ENCODE data around the gene SLC28A1. TPM values are rescaled to one million over a fixed set of nuclear protein-coding genes. Genes with fewer than 3 reads are reported as not detected.

The SLC28A1 gene
- polyA plus RNA-seq, 1 donor (not counting 4 experiments of a cell fraction or from before 2014, with no cell fraction given) = not detected

DNA sequence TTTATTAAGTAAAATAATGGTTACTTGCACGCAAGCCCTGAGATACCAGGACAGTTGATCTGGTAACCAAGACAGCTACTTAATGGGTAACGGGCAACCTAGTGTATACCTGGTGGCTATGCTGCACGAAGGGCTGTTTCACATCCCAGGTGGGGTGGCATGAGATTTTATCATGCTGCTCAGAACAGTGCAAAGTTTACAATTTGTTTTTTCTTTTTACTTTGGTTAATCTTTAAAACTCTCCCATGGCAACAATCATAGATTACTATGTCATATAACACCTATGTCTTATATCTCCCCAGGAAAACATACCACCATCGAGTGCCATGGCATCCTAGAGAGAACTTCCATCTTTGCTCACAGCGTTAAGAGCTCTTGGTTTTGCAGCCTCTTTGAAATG lies 32.2 kb upstream of the SLC28A1 start:
- dilution Hi-C loops (cut with MboI; ENCODE audit: extremely low pct_ligation_motif_present, low sequenced_read_pairs) = no loop called here

DNA sequence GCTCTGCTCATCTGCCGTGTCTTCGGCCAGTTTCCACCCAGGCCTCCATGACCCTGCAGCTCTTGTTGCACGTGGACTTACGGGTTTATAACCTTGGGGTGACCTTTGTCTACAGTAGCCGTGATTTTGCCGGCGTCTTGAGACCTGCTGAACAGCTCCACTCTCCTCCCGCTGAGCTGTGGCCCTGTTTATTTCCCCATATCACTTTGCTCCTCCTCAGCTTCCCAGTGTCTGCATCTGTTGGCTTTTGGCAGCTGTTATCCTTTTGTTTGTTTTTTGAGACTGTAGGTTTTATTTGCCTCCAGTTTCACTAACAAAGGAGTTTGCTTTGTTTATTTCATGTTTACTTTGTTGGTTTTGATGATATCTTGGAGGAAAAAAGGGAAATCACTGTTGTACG lies 29.3 kb upstream of the SLC28A1 start:
- Histone ChIP-seq H3K27me3 (ENCODE audit: control insufficient read depth, extremely low read depth, insufficient read depth, low read length) (no peaks in the 10 kb centered on the region), H3K36me3 (ENCODE audit: control insufficient read depth in 2 of 2, extremely low read depth in 1 of 2, insufficient read depth in 2 of 2, low read length in 2 of 2) (no peaks in the 10 kb centered on the region), H4K20me1 (ENCODE audit: control insufficient read depth, extremely low read depth, insufficient read depth, low read length) (no peaks in the 10 kb centered on the region), H3K27ac (ENCODE audit: control insufficient read depth, insufficient read depth, low read length) (no peak overlapping the region), H3K9me1 (ENCODE audit: control insufficient read depth, extremely low read depth, insufficient read depth, low read length) (no peaks in the 10 kb centered on the region), H3K4me1 (ENCODE audit: control insufficient read depth, extremely low read depth, insufficient read depth, low read length) (peaks cover 16% of the 10 kb centered on the region), H3K4me2 (ENCODE audit: control insufficient read depth, extremely low read depth, insufficient read depth, low read depth, low read length) (no peak overlapping the region), H3K4me3 (ENCODE audit: control insufficient read depth in 2 of 3, extremely low read depth in 1 of 3, insufficient read depth in 2 of 3, low read depth in 1 of 3, low read length in 3 of 3) (no peak overlapping the region), H3K79me2 (ENCODE audit: control insufficient read depth, insufficient read depth, low read length) (no peaks in the 10 kb centered on the region), H2AFZ (ENCODE audit: control insufficient read depth, low read length) (no peak overlapping the region), H3K9ac (ENCODE audit: control insufficient read depth, extremely low read depth, insufficient read depth, low read length) (no peak overlapping the region), H3K9me3 (ENCODE audit: control insufficient read depth, low read depth, low read length) (no peaks in the 10 kb centered on the region)
- DNase-seq (ENCODE audit: low read depth, low spot score) (no peak), FAIRE-seq (no peak)
- dilution Hi-C loops (cut with MboI; ENCODE audit: extremely low pct_ligation_motif_present, low sequenced_read_pairs) = no loop called here
- TF ChIP-seq, protein P1, sequence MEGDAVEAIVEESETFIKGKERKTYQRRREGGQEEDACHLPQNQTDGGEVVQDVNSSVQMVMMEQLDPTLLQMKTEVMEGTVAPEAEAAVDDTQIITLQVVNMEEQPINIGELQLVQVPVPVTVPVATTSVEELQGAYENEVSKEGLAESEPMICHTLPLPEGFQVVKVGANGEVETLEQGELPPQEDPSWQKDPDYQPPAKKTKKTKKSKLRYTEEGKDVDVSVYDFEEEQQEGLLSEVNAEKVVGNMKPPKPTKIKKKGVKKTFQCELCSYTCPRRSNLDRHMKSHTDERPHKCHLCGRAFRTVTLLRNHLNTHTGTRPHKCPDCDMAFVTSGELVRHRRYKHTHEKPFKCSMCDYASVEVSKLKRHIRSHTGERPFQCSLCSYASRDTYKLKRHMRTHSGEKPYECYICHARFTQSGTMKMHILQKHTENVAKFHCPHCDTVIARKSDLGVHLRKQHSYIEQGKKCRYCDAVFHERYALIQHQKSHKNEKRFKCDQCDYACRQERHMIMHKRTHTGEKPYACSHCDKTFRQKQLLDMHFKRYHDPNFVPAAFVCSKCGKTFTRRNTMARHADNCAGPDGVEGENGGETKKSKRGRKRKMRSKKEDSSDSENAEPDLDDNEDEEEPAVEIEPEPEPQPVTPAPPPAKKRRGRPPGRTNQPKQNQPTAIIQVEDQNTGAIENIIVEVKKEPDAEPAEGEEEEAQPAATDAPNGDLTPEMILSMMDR (optimal IDR thresholded peaks at IDR 0.05 in 1 of 3, IDR thresholded peaks at IDR 0.05 in 1 of 3, conservative IDR thresholded peaks at IDR 0.05 in 1 of 3; ENCODE audit: extremely low read depth in 1 of 3, insufficient read depth in 2 of 3, low read length in 3 of 3) = no peak
- no peak for TF ChIP-seq EZH2 (IDR thresholded peaks at IDR 0.05; ENCODE audit: low read length)

More for the DNA sequence above, 32.2 kb upstream of the SLC28A1 start:
- Histone ChIP-seq H3K9ac (ENCODE audit: control insufficient read depth, extremely low read depth, insufficient read depth, low read length) (no peak overlapping the region), H3K79me2 (ENCODE audit: control insufficient read depth, insufficient read depth, low read length) (no peaks in the 10 kb centered on the region), H3K9me3 (ENCODE audit: control insufficient read depth, low read depth, low read length) (no peaks in the 10 kb centered on the region), H3K27me3 (ENCODE audit: control insufficient read depth, extremely low read depth, insufficient read depth, low read length) (no peaks in the 10 kb centered on the region), H3K4me1 (ENCODE audit: control insufficient read depth, extremely low read depth, insufficient read depth, low read length) (no peaks in the 10 kb centered on the region), H3K4me2 (ENCODE audit: control insufficient read depth, extremely low read depth, insufficient read depth, low read depth, low read length) (no peak overlapping the region), H3K9me1 (ENCODE audit: control insufficient read depth, extremely low read depth, insufficient read depth, low read length) (no peaks in the 10 kb centered on the region), H3K36me3 (ENCODE audit: control insufficient read depth in 2 of 2, extremely low read depth in 1 of 2, insufficient read depth in 2 of 2, low read length in 2 of 2) (no peaks in the 10 kb centered on the region), H2AFZ (ENCODE audit: control insufficient read depth, low read length) (no peak overlapping the region), H3K4me3 (ENCODE audit: control insufficient read depth in 2 of 3, extremely low read depth in 1 of 3, insufficient read depth in 2 of 3, low read depth in 1 of 3, low read length in 3 of 3) (no peak overlapping the region), H4K20me1 (ENCODE audit: control insufficient read depth, extremely low read depth, insufficient read depth, low read length) (no peaks in the 10 kb centered on the region), H3K27ac (ENCODE audit: control insufficient read depth, insufficient read depth, low read length) (no peak overlapping the region)
- TF ChIP-seq EZH2 (IDR thresholded peaks at IDR 0.05; ENCODE audit: low read length) = no peak
- TF ChIP-seq, protein P1 (optimal IDR thresholded peaks at IDR 0.05 in 1 of 3, IDR thresholded peaks at IDR 0.05 in 1 of 3, conservative IDR thresholded peaks at IDR 0.05 in 1 of 3; ENCODE audit: extremely low read depth in 1 of 3, insufficient read depth in 2 of 3, low read length in 3 of 3) = no peak
- DNase-seq (ENCODE audit: low read depth, low spot score) (no peak), FAIRE-seq (no peak)

Data from keratinocyte (primary cell).